ENCODE results near the gene SART3.
"Not testable (repeated sequence)": the region's sequence is repeated elsewhere in the genome, so short reads cannot be mapped to it uniquely, and the experiment has no call there.

SART3 gene

GRCh38 chr12:108596854-108597558 is 36.0 kb upstream of the SART3 start:
- no peak for DNase-seq

- DNase-seq = no peak
Measured at GRCh38 chr12:108595711-108596647, 35.0 kb upstream of the SART3 start.

- DNase-seq = no peak
Measured at GRCh38 chr12:108594960-108595710, 34.2 kb upstream of the SART3 start.

GRCh38 chr12:108594323-108594903 is 33.4 kb upstream of the SART3 start:
- no peak for DNase-seq

GRCh38 chr12:108592033-108592909 is 31.3 kb upstream of the SART3 start:
- no peak for DNase-seq

GRCh38 chr12:108591267-108591980 is 30.5 kb upstream of the SART3 start:
- DNase-seq = no peak

GRCh38 chr12:108590463-108590862 is 29.5 kb upstream of the SART3 start:
- not testable (repeated sequence) for DNase-seq

- no peak for DNase-seq
Measured at GRCh38 chr12:108589840-108590229, 28.9 kb upstream of the SART3 start.

GRCh38 chr12:108589028-108589839 is 28.3 kb upstream of the SART3 start:
- DNase-seq = no peak

GRCh38 chr12:108587826-108588225 is 26.9 kb upstream of the SART3 start:
- no peak for DNase-seq

GRCh38 chr12:108586306-108586705 is 25.3 kb upstream of the SART3 start:
- DNase-seq = no peak

- no peak for DNase-seq
Measured at GRCh38 chr12:108585864-108586263, 24.9 kb upstream of the SART3 start.

- DNase-seq = no peak
Measured at GRCh38 chr12:108584456-108585065, 23.6 kb upstream of the SART3 start.

GRCh38 chr12:108583991-108584390 is 23.0 kb upstream of the SART3 start:
- no peak for DNase-seq

GRCh38 chr12:108582978-108583770 is 22.2 kb upstream of the SART3 start:
- DNase-seq = no peak

- DNase-seq = no peak
Measured at GRCh38 chr12:108582509-108582908, 21.5 kb upstream of the SART3 start.

GRCh38 chr12:108581311-108582227 is 20.6 kb upstream of the SART3 start:
- DNase-seq = no peak

- no peak for DNase-seq
Measured at GRCh38 chr12:108580531-108580930, 19.6 kb upstream of the SART3 start.

Measured in NCI-H187 treated with DMSO at 0.1 percent for 48 hours (cell line).